ENCODE data around the gene TICRR.

- TF ChIP-seq, protein P1, sequence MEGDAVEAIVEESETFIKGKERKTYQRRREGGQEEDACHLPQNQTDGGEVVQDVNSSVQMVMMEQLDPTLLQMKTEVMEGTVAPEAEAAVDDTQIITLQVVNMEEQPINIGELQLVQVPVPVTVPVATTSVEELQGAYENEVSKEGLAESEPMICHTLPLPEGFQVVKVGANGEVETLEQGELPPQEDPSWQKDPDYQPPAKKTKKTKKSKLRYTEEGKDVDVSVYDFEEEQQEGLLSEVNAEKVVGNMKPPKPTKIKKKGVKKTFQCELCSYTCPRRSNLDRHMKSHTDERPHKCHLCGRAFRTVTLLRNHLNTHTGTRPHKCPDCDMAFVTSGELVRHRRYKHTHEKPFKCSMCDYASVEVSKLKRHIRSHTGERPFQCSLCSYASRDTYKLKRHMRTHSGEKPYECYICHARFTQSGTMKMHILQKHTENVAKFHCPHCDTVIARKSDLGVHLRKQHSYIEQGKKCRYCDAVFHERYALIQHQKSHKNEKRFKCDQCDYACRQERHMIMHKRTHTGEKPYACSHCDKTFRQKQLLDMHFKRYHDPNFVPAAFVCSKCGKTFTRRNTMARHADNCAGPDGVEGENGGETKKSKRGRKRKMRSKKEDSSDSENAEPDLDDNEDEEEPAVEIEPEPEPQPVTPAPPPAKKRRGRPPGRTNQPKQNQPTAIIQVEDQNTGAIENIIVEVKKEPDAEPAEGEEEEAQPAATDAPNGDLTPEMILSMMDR (IDR thresholded peaks at IDR 0.05) = no peak
- TF ChIP-seq FOXJ3 (CRISPR knock-in tag; IDR thresholded peaks at IDR 0.05; ENCODE audit: borderline replicate concordance) (no peak), NFYB (CRISPR knock-in tag; conservative IDR thresholded peaks at IDR 0.05; ENCODE audit: low read depth) (no peak), E2F1 (CRISPR knock-in tag; IDR thresholded peaks at IDR 0.05) (no peak)
Measured at GRCh38 chr15:89559769-89560264, 15.5 kb upstream of the TICRR start.

Data from WTC11 (cell line).